Measurements from ENCODE around the gene ARAF.

The ARAF gene

DNA sequence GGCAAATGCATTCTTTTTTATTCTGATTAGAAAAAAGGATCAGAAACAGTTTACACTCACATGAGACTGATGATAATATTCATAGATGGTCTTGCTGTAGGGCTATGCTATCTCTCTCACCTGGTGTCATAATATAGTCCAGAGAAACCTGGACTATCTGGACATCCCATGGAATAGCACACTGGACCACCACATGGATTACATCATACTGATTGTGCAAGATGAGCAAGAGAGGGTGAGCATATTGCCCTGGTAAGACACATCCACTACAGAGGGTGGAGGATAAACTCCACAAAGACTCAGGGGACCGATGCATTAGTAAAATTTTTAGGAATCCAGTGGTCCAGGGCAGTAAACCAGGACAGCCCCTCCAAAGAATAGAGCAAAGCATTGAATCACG, 50.5 kb downstream of the ARAF start:
- no peaks in the 10 kb centered on the region for H3K36me3 ChIP-seq (replicated peaks in 1 of 2; ENCODE audit: control insufficient read depth in 2 of 2, insufficient read depth in 2 of 2, low read length in 2 of 2)
- no peaks in the 10 kb centered on the region for H3K9me3 ChIP-seq (replicated peaks in 1 of 2; ENCODE audit: control insufficient read depth in 2 of 2, insufficient read depth in 1 of 2, low read depth in 1 of 2, low read length in 2 of 2)
- H3K18ac ChIP-seq (ENCODE audit: low read length) = no peak overlapping the region
- H2AFZ ChIP-seq (ENCODE audit: low read length) = no peak overlapping the region
- no peak overlapping the region for H4K8ac ChIP-seq (ENCODE audit: low read depth, low read length)
- WGBS, 2 donors (ENCODE audit: extremely low coverage in 2 of 2, insufficient read length in 2 of 2, insufficient replicate concordance in 1 of 2) = no CpG with 5 or more reads among the region's 2 CpGs
- no peak overlapping the region for H4K91ac ChIP-seq (ENCODE audit: low read depth, low read length, poor library complexity)
- no peak overlapping the region for H2BK120ac ChIP-seq (ENCODE audit: low read depth, low read length)
- no peaks in the 10 kb centered on the region for H3K27me3 ChIP-seq (ENCODE audit: control insufficient read depth in 3 of 3, insufficient read depth in 3 of 3, low read depth in 1 of 3, low read length in 3 of 3)
- H3K4ac ChIP-seq (ENCODE audit: low read length) = no peak overlapping the region
- H3K9ac ChIP-seq (ENCODE audit: low read depth, low read length, poor library complexity) = no peak overlapping the region
- H3K27ac ChIP-seq (replicated peaks; ENCODE audit: low read length) = no peak overlapping the region
- H2BK5ac ChIP-seq (ENCODE audit: low read length) = no peak overlapping the region
- DNase-seq (ENCODE audit: low spot score) = no peak
- H2AK5ac ChIP-seq (ENCODE audit: low read depth, low read length) = no peak overlapping the region
- no peak overlapping the region for H2BK15ac ChIP-seq (ENCODE audit: low read length)
- no peak overlapping the region for H3K4me2 ChIP-seq (ENCODE audit: insufficient read depth, low read length, poor library complexity, severe bottlenecking)
- H3K4me1 ChIP-seq (ENCODE audit: control insufficient read depth in 2 of 2, insufficient read depth in 1 of 2, low read depth in 1 of 2, low read length in 2 of 2) = peaks cover 0 to 10% of the 10 kb centered on the region in 2 donors
- no peak overlapping the region for H3K4me3 ChIP-seq (ENCODE audit: low read length in 2 of 2)
- H3K14ac ChIP-seq (ENCODE audit: low read length) = no peak overlapping the region
- no peak overlapping the region for H3K23ac ChIP-seq (ENCODE audit: low read depth, low read length, poor library complexity)
- H3K79me1 ChIP-seq (ENCODE audit: low read depth, low read length) = no peaks in the 10 kb centered on the region
- H2BK12ac ChIP-seq (ENCODE audit: low read length) = no peak overlapping the region

GRCh38 chrX:47611926-47612325, 50.9 kb downstream of the ARAF start:
- Histone ChIP-seq H3K14ac (ENCODE audit: low read length) (no peak overlapping the region), H4K91ac (ENCODE audit: low read depth, low read length, poor library complexity) (no peak overlapping the region), H3K4ac (ENCODE audit: low read length) (no peak overlapping the region), H3K4me1 (ENCODE audit: control insufficient read depth in 2 of 2, insufficient read depth in 1 of 2, low read depth in 1 of 2, low read length in 2 of 2) (peaks cover 0 to 10% of the 10 kb centered on the region in 2 donors), H4K8ac (ENCODE audit: low read depth, low read length) (no peak overlapping the region), H2BK12ac (ENCODE audit: low read length) (no peak overlapping the region), H3K36me3 (replicated peaks in 1 of 2; ENCODE audit: control insufficient read depth in 2 of 2, insufficient read depth in 2 of 2, low read length in 2 of 2) (no peaks in the 10 kb centered on the region), H2BK5ac (ENCODE audit: low read length) (no peak overlapping the region), H3K27ac (replicated peaks; ENCODE audit: low read length) (no peak overlapping the region), H3K79me1 (ENCODE audit: low read depth, low read length) (no peaks in the 10 kb centered on the region), H3K4me2 (ENCODE audit: insufficient read depth, low read length, poor library complexity, severe bottlenecking) (no peak overlapping the region), H3K23ac (ENCODE audit: low read depth, low read length, poor library complexity) (no peak overlapping the region), H3K27me3 (ENCODE audit: control insufficient read depth in 3 of 3, insufficient read depth in 3 of 3, low read depth in 1 of 3, low read length in 3 of 3) (no peaks in the 10 kb centered on the region), H2BK15ac (ENCODE audit: low read length) (no peak overlapping the region), H2AFZ (ENCODE audit: low read length) (no peak overlapping the region), H3K18ac (ENCODE audit: low read length) (no peak overlapping the region), H3K4me3 (ENCODE audit: low read length in 2 of 2) (no peak overlapping the region), H3K9me3 (replicated peaks in 1 of 2; ENCODE audit: control insufficient read depth in 2 of 2, insufficient read depth in 1 of 2, low read depth in 1 of 2, low read length in 2 of 2) (no peaks in the 10 kb centered on the region), H2AK5ac (ENCODE audit: low read depth, low read length) (no peak overlapping the region), H2BK120ac (ENCODE audit: low read depth, low read length) (no peak overlapping the region), H3K9ac (ENCODE audit: low read depth, low read length, poor library complexity) (no peak overlapping the region)
- no CpG with 5 or more reads among the region's 2 CpGs for WGBS, 2 donors (ENCODE audit: extremely low coverage in 2 of 2, insufficient read length in 2 of 2, insufficient replicate concordance in 1 of 2)
- no peak for DNase-seq (ENCODE audit: low spot score)

GRCh38 chrX:47612418-47612817, 51.4 kb downstream of the ARAF start:
- Histone ChIP-seq H2AFZ (ENCODE audit: low read length) (no peak overlapping the region), H3K9me3 (replicated peaks in 1 of 2; ENCODE audit: control insufficient read depth in 2 of 2, insufficient read depth in 1 of 2, low read depth in 1 of 2, low read length in 2 of 2) (no peaks in the 10 kb centered on the region), H2BK5ac (ENCODE audit: low read length) (no peak overlapping the region), H3K9ac (ENCODE audit: low read depth, low read length, poor library complexity) (no peak overlapping the region), H2BK120ac (ENCODE audit: low read depth, low read length) (no peak overlapping the region), H3K18ac (ENCODE audit: low read length) (no peak overlapping the region), H4K8ac (ENCODE audit: low read depth, low read length) (no peak overlapping the region), H3K27ac (replicated peaks; ENCODE audit: low read length) (no peak overlapping the region), H2BK12ac (ENCODE audit: low read length) (no peak overlapping the region), H3K4me2 (ENCODE audit: insufficient read depth, low read length, poor library complexity, severe bottlenecking) (no peak overlapping the region), H2AK5ac (ENCODE audit: low read depth, low read length) (no peak overlapping the region), H3K23ac (ENCODE audit: low read depth, low read length, poor library complexity) (no peak overlapping the region), H3K4ac (ENCODE audit: low read length) (no peak overlapping the region), H3K4me1 (ENCODE audit: control insufficient read depth in 2 of 2, insufficient read depth in 1 of 2, low read depth in 1 of 2, low read length in 2 of 2) (peaks cover 0 to 10% of the 10 kb centered on the region in 2 donors), H3K27me3 (ENCODE audit: control insufficient read depth in 3 of 3, insufficient read depth in 3 of 3, low read depth in 1 of 3, low read length in 3 of 3) (no peaks in the 10 kb centered on the region), H2BK15ac (ENCODE audit: low read length) (no peak overlapping the region), H3K4me3 (ENCODE audit: low read length in 2 of 2) (no peak overlapping the region), H3K36me3 (replicated peaks in 1 of 2; ENCODE audit: control insufficient read depth in 2 of 2, insufficient read depth in 2 of 2, low read length in 2 of 2) (no peaks in the 10 kb centered on the region), H3K14ac (ENCODE audit: low read length) (no peak overlapping the region), H4K91ac (ENCODE audit: low read depth, low read length, poor library complexity) (no peak overlapping the region), H3K79me1 (ENCODE audit: low read depth, low read length) (no peaks in the 10 kb centered on the region)
- no peak for DNase-seq (ENCODE audit: low spot score)

DNA sequence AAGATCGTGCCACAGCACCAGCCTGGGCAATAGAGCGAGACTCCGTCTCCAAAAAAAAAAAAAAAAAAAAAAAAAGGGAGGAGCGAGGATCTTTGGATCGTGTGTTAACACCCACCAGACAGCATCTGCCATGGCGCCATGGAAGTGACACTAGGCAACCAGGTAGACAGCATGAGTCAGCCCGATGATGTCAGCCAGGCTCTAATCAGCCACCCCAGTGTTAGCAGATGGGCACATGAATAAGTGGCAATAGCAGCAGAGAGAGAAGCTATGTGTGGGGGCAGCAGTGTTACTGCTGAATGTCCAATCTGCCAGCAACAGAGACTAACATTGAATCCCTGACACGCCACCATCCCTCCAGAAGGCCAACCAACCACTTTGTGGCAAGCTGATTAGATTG, 52.1 kb downstream of the ARAF start:
- H2BK120ac ChIP-seq (ENCODE audit: low read depth, low read length) = no peak overlapping the region
- no peaks in the 10 kb centered on the region for H3K27me3 ChIP-seq (ENCODE audit: control insufficient read depth in 3 of 3, insufficient read depth in 3 of 3, low read depth in 1 of 3, low read length in 3 of 3)
- no peak overlapping the region for H4K8ac ChIP-seq (ENCODE audit: low read depth, low read length)
- H3K79me1 ChIP-seq (ENCODE audit: low read depth, low read length) = no peaks in the 10 kb centered on the region
- peaks cover 0 to 10% of the 10 kb centered on the region in 2 donors for H3K4me1 ChIP-seq (ENCODE audit: control insufficient read depth in 2 of 2, insufficient read depth in 1 of 2, low read depth in 1 of 2, low read length in 2 of 2)
- no peak overlapping the region for H3K27ac ChIP-seq (replicated peaks; ENCODE audit: low read length)
- H3K14ac ChIP-seq (ENCODE audit: low read length) = no peak overlapping the region
- DNase-seq (ENCODE audit: low spot score) = no peak
- H2AK5ac ChIP-seq (ENCODE audit: low read depth, low read length) = no peak overlapping the region
- no peak overlapping the region for H3K4me2 ChIP-seq (ENCODE audit: insufficient read depth, low read length, poor library complexity, severe bottlenecking)
- H3K4ac ChIP-seq (ENCODE audit: low read length) = no peak overlapping the region
- H3K18ac ChIP-seq (ENCODE audit: low read length) = no peak overlapping the region
- no peak overlapping the region for H4K91ac ChIP-seq (ENCODE audit: low read depth, low read length, poor library complexity)
- no peaks in the 10 kb centered on the region for H3K9me3 ChIP-seq (replicated peaks in 1 of 2; ENCODE audit: control insufficient read depth in 2 of 2, insufficient read depth in 1 of 2, low read depth in 1 of 2, low read length in 2 of 2)
- H3K9ac ChIP-seq (ENCODE audit: low read depth, low read length, poor library complexity) = no peak overlapping the region
- H2BK15ac ChIP-seq (ENCODE audit: low read length) = no peak overlapping the region
- H2BK12ac ChIP-seq (ENCODE audit: low read length) = no peak overlapping the region
- WGBS, 2 donors (ENCODE audit: extremely low coverage in 2 of 2, insufficient read length in 2 of 2, insufficient replicate concordance in 1 of 2) = no CpG with 5 or more reads among the region's 8 CpGs
- H3K36me3 ChIP-seq (replicated peaks in 1 of 2; ENCODE audit: control insufficient read depth in 2 of 2, insufficient read depth in 2 of 2, low read length in 2 of 2) = no peaks in the 10 kb centered on the region
- no peak overlapping the region for H3K4me3 ChIP-seq (ENCODE audit: low read length in 2 of 2)
- H2AFZ ChIP-seq (ENCODE audit: low read length) = no peak overlapping the region
- no peak overlapping the region for H3K23ac ChIP-seq (ENCODE audit: low read depth, low read length, poor library complexity)
- H2BK5ac ChIP-seq (ENCODE audit: low read length) = no peak overlapping the region
